GM21619 (cell line): Measurements from ENCODE around the gene ZNF629.

ENCODE experiments used
- ATAC-seq: cut with Tn5 transposase; IDR thresholded peaks from one replicate; pipeline ENCODE4 v1.9.1; 2021; ENCODE audit not compliant: unreplicated experiment

Gene ZNF629

DNA sequence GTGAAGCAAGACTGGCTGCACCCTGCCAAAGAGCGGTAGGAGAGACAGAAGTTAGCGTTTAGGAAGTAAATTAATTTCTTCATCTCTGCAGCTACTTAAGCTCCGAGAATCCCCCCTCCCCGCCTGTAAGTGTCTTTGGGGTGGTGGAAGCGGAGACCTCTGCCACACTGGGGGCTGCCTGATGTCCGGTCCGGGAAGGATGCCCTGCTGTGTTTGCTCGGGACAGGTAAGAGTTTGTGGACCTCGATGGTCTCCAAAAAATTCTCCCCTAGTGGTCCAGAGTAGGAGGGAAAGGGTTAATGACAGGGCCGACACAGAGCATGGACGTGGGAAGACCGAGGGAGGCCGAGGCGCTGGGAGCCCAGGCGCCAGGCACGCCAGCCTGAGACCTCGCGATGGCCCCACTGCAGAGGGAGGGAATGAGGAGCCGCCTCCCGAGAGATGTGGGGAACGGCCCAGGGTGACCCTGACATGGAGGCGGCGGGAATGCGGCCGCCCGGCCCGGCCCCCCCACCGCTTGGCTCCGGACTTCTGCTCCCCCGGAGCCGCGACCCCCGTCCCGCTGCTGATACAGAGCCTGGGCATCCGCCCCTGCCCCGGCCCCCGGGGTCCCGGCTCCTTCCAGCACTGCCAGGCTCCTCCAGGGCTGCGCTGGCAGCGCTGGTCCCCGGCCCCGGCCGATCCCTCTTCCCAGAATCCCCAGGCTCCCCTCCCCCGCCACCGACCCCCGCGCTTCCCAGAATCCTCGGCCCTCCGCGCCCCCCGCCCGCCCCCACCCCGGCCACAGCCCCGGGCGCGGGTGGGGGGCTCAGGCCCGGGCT is 680 bp downstream of the ZNF629 start:
- no peak for ATAC-seq

DNA sequence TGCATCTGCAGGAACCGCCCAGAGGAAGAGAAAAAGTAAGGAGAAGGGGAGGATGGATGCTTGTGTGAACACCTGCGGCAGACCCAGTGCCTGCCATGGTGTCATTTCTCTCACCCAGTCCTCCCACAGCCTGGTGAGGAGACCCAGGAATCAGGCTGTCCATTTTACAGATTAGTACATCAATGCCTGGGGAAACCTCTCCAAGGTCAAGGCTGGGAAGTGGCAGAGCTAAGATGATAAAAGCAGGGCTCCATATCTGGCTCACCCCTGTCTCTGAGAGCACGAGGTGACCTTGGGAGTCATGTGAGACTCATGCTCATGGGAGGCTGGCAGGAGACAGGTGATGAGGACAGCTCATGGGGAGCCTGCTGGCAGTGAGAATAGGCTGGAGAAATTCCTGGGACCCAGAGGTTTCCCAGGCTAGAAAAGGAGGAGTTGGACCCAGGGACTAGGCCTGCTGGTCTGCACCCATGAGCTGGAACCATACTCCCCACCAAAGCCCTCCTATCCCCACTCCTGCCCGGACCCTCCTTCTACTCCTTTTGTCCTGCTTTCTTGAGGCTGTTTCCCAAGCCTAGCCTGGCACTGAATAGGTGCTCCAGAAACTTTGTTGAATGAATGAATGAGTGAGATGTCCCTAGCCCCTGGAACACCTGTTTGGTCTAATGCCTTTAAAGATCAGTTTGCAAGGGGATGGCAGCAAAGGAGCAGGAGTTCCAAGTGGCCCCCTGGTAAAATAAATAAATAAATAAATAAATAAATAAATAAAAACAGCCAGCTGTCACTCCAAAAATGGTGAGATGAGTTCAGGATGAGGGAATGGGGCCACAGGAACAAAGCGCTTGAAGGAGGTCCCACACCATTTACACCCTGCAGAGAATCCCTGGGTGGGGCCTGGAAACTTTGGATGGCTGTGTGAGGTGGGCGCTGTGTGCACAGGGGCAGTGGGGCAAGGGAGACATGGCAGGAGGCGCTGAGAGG is 1.6 kb downstream of the ZNF629 start:
- no peak for ATAC-seq

DNA sequence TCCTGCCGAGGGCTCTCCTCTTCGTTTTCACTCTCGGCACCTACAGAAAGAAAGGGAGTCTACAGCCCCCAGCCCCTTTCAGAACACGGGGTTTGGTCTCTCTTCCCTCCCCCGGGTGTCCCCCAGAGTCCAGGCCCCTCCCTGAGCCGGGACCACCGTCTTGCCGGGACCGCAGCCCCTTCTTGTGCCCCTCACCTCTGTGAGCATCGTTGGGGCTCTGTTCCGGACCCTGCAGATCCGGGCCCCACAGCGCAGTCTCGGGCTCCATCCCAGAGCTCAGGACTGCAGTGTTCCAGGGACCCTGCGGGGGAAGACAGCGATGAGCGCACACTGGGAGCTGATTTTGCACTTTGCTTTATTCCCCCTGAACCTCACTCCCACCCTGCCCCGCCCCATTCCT is 2.8 kb downstream of the ZNF629 start:
- ATAC-seq = no peak

DNA sequence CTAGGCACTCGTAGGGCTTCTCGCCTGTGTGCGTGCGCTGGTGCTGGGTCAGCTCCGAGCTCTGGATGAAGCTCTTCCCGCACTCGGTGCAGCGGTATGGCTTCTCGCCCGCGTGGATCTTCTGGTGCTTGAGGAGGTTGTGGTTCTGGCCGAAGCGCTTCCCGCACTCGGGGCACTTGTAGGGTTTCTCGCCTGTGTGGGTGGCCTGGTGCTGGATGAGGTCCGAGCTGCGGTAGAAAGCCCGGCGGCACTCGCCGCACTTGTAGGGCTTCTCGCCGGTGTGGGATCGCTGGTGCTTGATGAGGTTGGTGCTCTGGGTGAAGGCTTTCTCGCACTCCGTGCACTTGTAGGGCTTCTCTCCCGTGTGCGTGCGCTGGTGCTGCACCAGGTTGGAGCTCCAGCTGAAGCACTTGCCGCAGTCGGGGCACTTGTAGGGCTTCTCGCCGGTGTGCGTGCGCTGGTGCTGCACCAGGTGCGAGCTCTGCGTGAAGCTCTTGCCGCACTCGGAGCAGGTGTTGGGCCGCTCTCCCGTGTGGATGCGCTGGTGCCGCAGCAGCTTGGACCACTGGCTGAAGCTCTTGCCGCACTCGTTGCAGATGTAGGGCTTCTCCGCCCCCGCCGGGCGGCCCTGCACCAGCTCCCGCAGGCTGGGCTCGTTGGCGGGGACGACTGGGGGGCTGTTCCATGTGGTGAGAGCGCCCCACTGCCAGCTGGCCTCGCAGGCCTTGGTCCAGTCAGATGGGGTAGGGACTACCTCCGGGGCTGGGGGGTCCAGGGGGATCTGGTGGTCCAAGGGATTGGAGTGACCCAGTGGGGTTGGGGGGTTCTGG is 3.5 kb downstream of the ZNF629 start:
- no peak for ATAC-seq

DNA sequence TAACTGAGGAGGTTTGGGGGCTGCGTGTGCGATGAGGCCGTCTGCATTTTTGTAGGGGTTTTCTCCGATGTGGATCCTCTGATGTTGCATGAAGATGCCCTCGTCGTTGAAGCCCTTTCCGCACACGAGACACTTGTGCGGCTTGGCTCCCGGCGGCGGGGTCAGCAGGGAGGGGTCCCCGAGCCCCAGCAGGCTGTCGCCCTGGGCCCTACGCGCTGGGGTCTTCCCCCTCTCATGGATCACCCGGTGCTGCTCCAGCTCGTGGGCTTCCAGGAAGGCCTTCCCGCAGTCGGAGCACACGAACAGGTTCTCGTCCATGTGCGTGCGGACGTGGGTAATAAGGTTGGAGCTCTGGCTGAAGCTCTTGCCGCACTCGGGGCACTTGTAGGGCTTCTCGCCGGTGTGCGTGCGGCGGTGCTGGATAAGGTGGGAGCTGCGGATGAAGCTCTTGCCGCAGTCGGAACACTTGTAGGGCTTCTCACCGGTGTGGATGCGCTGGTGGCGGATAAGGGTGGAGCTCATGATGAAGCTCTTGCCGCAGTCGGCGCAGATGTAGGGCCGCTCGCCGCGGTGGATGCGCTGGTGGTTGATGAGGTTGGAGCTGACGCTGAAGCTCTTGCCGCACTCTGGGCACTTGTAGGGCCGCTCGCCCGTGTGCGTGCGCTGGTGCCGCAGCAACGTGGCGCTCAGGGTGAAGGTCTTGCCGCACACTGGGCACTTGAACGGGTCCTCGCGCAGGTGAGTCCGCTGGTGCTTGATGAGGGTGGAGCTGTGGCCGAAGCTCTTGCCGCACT is 4.3 kb downstream of the ZNF629 start:
- ATAC-seq = no peak

DNA sequence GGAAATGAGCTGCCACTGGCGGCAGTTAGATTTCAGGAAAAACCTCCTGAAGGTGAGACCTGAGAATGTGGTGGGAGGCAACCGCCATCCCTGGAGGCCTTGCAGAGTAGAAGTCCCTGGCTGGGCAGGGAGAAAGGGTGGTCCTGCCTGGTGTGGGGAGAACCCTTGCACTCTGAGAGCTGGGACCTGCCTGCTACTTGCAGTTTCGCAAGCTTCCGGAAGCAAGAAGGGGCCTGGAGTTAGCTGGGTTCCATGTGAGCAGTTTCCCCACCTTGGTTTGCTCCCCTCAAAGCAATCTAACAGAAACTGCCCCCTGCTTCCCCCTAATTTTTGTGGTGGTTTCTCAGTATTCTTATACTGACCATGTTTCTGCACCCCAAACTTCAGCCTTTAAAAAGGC is 6.5 kb downstream of the ZNF629 start:
- ATAC-seq = no peak

DNA sequence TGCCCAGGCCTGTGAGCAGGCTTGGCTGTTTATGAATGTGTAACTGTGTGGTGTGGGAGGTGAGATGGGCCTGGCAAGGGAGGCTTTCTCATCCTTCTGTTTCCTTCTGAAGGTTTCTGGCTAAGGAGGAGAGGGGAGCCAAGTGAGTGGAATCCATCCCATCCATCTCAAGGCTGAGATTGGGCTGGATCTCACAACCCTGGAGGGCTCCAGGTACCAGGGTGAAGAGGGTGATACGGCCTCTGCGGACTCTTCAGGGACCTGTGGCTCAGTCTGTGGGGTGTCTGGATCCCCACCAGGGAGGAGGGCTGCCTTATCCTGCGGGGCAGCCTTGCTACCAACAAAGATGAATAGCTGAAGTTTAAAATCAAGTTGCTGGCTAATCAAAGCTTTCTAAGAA is 7.0 kb downstream of the ZNF629 start:
- no peak for ATAC-seq

DNA sequence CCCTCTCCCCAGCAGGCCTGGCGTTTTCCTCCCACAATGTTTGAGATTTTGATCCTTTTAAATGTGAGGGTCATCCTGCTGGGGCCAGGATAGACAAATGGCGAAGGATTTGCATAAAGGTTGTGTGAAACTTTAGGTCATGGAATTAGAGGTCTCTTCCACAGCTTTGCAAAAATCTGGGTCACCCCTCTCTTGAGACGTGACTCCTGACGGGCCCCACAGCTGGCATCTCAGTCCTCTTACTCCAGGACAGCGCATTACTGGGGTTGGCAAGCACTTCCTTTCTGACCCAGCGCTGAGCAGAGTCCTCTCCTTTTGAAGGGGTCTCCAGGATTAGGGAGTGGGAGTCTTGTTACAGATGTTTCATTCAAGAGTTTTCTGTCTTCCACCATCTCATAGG is 7.4 kb downstream of the ZNF629 start:
- no peak for ATAC-seq

DNA sequence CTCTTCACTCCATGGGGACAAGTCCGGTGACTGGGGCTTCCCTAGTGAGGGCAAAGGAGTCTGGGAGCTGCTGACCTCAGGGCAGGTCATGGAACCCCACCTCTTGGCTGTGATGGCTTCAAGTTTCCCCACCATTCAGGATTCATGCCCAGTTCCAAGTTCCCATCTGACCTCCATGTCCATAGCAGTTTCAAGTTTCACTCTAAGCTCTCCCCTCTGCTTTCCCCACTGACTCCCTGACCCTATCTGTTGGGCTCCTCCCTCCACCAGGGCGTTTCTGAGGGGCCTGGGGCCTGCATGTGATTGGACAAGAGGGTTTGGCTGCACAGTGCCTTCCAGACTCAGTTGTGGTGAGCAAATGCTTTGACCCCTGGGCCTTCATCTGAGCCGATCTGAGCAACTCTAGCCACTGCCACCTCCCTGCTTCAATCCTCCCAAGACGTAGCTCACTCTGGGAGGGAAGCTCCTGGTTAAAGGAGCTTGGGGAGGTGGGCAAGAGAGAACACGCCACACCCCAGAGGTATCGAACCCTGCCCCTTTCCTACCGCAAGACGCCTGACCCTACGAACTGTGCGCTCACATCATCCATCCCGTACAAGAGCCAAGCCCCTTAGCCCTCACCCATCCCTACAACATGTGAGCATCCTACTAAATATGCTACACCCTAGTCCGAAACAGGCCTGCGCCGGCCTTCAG is 8.3 kb downstream of the ZNF629 start:
- no peak for ATAC-seq

DNA sequence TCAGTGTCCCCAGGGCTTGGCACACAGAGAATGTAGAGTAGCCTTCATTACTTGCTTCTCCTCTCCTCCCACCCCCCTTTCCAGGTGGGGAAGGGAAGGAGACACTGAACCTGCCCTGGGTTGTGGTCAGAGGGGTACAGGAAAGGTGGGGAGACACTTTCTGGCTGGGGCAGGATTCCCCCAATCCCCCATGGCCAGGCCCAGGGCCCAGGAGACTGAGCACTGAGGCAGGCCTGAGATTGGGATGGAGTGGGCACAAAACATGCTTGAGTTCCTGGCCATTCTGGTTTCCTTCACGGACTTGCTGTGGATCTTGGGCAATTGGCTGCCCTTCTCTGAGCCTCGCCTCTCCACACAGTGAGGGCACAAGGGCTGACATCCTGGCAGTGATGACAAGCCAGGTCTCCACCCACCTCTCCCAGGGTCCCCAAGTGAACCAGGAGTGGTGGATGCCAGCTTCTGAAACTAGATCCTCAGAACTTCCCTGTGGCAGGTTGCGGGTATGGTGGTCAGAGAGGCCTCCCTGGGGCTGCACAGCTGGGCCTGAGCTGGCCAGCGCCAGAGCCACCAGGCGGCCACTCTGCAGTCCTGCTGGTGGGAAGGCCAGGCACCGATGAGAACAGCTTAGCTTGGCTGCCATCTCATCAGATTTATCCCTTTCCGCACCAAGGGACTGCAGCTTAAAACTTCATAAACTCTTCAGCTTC is 9.3 kb downstream of the ZNF629 start:
- ATAC-seq = no peak

DNA sequence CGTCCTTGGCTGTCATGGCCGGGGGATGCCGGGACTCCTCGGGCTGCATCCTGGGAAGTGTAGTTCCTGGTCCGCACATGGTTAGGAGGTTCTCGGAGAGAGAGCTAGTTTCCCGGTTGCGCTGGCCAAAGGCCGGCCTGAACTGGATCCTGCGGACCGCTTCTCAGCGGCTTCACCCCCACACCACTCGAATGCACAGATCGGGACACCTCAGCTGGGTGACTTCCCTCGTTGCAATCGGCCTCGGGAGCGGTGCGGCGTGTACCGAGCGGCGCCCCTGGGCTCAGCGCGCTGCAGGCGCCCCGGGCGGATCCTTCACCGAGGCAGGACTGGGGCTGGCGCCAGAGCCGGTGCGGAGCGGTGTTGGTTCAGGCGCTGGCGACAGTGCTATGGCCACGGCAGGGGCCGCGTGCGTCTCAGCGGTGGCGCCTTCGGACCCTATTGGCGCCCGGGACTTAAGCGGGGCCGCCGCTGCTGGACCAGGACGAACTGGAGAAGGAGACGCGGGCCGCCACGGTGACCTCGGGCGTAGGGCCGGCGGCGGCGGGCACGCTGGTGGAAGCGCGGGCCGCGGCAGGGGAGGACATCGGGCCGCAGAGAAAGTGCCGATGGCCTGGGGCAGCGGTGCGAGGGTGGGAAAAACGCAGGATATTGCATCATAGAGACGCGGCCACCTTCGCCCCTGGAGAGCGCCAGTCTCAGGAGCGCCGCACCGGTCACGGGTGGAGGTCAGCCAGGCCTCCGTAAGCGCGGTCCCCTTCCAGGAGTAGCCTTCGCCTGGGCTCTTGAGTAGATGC is 11.4 kb downstream of the ZNF629 start:
- peak; percentile 55 for ATAC-seq

DNA sequence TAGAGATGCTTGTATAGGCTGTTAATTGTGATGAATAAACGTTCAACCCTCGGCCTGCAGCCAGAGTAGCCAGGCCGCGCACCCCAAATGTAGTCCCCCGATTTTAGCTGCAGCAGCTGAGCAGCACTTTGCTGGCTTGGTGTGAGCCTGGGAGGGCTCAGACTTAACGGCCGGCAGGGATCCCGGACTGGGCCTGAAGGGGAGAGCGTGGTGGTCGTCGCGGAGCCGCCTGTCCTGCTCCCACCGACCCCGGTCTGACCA is 11.9 kb downstream of the ZNF629 start:
- no peak for ATAC-seq

DNA sequence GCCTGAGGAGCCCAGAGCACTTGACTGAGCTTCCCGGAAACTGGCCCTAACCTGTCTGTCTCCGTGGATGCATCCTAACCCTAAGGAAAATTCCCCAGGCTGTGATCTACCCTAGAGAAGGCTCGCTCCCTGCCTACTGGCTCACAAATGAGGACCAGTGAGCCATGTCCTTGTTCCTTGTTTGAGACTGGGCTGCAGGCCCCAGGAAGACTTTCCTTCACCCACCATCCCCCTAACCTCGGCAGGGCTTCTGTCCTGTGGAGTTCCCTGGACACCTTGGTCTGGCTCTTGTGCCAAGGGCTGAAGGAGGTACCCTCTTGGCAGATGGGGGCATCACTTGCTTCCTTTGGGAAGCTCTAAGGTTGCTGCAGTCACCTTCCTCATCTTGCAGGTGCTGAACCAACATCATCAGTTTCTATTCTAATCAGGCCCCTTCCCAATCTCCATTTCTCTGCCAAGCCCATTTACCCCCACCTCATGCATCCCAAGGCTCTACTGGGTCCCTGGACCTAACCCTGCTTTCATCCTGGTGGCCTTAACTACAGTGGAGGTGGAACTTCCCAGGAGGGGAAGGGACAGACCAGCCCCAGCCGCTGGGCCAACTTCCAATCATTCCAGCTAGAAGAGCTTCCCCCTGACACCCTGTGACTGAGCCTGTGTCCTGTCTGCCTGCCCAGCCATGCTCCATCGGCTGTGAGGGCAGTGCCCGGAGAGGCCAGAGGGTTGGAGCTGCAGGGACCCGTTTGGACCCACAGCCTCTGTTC is 12.5 kb downstream of the ZNF629 start:
- ATAC-seq = no peak

DNA sequence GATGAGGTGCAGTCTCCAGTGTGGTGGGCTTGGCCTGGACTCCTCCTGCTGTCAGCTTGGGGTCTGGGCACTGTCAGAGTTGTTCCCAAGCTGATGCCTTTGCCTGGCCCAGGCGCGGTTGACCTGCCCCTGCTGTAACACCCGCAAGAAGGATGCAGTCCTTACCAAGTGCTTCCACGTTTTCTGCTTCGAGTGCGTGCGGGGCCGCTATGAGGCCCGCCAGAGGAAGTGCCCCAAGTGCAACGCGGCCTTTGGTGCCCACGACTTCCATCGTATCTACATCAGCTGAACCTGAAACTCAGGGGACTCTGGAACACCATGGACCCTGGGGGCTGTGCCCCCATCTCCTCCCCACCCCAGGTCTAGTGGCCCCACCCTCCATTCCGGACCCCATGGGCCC is 13.2 kb downstream of the ZNF629 start:
- no peak for ATAC-seq

DNA sequence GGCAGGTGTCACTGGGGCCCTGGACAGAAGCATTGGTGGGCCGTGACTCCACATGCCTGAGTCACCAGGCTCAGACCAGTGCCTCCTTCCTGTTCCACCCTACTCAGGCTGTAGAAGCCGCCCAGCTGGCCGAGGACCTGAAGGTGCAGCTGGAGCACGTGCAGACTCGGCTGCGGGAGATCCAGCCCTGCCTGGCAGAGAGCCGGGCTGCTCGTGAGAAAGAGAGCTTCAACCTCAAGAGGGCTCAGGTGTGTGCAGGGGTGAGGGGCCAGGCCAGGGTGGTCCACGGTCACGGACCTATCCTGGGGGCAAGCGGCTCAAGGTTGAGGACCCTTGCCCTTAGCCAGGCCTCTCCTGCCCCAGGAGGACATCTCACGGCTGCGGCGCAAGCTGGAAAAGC is 15.3 kb downstream of the ZNF629 start:
- ATAC-seq = no peak

DNA sequence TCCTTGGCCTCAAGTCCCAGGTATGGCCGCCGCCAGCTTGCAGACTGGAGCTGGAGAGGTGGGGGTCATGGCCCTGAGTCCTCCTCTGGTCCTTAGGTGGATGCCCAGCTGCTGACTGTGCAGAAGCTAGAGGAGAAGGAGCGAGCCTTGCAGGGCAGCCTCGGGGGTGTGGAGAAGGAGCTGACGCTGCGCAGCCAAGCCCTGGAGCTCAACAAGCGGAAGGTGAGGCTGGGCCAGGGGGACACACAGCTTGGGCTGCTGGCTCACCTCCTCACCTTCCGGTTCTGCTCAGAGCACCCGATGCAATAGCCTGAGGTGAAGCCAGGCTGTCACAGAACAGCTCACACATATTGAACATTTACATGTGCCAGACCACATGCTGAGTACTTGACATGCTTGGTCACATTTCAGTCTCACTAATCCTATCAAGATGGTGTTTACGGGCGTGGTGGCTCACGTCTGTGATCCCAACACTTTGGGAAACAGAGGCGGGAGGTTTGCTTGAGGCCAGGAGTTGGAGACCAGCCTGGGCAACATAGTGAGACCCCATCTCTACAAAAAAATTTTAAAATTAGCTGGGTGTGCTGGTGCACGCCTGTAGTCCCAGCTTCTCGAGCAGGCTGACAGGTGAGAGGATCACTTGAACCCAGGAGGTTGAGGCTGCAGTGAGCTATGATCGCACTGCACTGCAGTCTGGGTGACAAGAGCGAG is 17.5 kb downstream of the ZNF629 start:
- no peak for ATAC-seq

DNA sequence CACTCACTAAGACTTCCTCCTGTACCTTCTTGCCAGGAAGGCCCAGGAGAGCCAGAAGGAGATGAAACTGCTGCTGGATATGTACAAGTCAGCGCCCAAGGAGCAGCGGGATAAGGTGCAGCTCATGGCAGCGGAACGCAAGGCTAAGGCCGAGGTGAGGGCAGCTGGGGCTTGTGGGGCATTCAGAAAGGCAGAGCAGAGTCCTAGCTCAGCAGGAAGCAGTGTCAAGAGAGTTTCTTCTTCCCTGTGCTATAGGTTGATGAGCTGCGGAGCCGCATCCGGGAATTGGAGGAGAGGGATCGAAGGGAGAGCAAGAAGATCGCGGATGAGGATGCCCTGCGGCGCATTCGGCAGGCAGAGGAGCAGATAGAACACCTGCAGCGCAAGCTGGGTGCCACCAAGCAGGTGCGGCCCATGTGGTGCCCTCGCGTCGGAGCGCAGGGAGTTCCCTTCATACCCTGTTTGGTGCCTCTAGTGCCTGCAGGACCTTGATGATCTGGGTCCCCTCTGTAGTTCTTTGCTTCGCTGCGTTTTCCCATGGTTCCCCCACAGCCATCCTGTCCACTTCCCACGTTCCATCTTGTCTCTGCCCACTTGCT is 18.3 kb downstream of the ZNF629 start:
- ATAC-seq = no peak
